CD1c-positive myeloid dendritic cell (primary cell): ENCODE measurements around the gene GUCD1.
"Not testable (repeated sequence)": the region's sequence is repeated elsewhere in the genome, so short reads cannot be mapped to it uniquely, and the experiment has no call there.

ENCODE experiments used
- DNase-seq: peaks from one replicate; pipeline ENCODE4 v3.0.0-alpha.2; 2016; ENCODE audit errors: extremely low spot score

GUCD1 gene

DNA sequence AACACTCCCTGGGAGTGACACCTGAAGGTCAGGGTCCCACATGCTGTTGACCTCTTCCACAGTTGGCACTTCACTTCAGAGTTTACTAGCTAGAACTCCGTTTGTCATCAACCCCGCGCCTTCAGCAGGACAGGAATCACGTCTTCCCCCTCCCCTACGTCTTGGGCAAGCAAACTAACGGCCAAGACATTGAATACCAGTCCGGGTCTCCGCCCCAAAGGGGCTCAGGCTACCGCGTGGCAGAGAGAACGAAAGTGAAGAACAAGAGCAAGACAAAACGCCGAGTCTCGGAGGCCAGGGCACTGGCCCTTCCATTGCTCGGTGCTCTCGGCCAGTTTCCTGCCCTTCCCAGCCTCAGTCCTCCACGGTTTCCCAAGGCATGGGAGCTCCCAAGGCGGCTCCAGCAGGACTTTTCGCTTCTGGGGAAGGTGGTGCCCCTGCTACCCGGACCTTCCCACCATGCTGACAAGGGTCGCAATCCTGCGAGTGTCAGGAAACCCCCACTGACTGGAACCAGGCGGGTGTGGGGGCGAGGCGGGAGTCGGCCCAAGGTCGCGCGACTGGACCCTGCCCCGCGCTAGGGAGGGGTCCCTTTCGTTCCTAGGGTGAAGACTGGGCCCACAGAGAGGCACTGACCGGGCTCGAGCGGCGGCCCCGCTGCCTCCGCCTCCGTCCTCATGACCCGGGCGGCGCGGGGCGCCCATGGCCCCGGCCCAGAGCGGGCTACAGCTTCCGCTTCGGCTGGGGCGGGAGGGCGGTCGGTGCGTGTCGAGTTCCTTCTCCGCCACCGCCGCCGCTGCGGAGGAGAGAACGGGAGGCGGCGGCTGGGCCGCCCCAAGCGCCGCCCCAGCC, at the start of gene GUCD1:
GUCD1 (minus strand) TSS at position 826 of the 852 bp plus-strand sequence; CDS start at position 679, 147 bp downstream.
- peak; percentile 48 for DNase-seq

DNA sequence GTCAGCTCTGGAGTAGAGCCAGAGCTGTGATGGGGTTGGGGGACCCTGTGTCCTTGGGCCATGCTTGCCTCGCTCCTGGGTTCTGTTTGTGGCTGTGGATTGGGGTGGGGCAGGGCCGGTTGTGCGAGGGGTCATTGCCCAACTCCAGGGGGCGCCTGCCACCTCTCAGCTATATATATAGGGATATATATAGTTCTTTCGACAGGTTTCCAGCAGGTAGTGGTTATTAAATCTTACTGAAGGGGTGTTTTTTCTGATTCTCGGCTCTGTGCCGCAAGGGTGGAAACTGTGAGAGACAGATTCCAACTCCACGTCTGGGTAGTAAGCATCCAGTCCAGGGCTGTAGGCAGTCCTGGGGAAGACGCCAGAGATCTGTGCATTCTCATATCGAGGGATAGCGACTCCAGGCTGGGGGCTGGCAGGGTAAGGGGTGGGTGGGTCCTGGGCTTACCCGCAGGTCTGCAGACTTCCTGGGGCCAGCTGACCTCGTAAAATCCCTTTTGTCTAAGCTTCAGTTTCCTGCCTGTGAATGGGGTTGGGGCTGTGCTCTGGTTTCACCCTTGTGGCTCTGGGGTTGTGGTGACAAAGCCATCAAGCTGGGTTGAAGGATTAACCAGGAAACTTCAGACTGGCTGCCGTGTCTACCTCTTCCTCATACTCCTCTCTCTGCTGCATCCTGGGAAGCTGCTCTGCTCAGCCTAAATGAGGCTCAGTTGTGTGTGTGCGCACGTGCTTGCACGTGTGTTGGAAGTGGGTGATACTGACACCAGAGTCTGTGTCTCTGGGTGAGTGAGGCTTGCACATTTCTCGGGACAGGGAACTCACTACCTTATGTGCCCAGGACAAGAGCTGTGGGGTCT, 49.1 kb upstream of the GUCD1 start:
- DNase-seq: not testable (repeated sequence)

DNA sequence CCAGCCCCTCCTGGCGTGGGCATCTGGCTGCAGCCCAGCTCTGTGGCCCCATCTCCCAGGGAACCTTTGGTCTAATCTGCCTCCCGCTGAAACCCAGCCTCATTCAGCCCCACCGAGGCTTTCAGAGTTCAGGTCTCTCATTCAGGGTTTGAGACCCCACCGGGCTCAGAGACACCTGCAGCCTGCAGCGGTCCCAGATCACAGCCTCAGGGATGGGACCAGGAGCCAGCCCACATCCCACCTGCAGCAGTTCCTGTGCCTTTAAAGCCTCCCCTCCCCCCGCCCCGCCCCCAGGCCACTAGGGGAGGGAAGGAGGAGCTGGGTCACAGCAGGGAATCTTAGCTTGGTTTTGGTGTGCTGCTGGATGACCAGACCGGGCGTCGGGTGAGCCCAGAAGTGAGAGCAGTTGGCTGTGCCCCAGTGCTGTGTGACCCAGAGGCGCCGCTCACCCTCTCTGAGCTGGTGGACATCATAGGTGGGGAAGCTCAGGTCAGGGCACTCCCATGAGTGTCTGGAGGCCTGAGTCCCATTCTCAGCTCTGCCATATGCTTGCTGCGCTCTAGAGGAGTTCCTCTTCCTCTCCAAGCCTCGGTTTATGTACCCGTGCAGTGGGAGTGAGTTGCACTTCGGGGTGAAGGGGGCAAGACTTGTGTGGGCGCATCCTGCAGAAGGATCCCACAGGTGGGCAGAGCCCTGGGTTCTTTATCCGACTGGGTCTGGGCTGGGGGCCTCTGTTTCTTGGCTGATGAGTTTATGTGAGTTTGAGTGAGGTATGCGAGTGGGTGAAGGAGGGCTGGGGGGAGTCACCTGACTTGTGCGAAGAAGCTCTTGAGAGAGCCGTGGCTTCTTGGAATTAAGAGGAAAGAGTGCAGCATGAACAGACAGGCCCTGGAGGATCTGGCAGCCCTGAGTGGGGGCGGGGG, 48.2 kb upstream of the GUCD1 start, which contains the start of gene GGT1:
GGT1 (plus strand) TSS at position 347 of the 923 bp plus-strand sequence. CDS start 7,889 bp downstream, outside the sequence.
- not testable (repeated sequence) for DNase-seq

DNA sequence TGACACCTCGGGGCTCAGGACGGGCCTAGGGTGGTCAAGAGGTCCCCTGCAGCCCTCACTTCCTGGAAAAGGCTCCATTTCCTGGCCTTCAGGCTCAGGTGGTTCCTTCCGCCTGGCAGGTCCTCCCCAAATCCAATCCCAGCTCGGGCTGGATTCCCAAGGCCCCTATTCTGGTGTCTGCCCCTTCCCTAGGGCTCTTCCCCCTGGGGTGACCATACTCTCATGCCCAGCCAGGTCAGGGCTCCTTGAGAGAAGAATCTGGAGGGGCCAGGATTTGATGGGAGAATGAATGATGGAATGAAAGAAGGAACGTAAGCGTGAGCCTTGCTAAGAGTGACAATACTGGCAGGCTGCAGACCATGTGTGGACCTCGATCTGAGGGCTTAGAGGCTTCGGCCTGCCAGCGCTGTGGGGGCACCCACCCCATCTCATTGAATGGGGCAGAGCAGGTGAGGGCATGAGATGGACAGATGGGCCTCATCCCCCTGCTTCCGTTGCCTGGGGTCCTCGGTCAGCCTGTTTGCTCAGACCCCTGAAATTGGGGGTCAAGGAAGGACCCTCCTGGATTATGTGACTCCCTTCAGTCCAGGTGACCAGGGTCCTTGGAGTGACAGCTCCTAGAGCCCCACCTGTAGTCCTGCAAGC, 47.3 kb upstream of the GUCD1 start:
- not testable (repeated sequence) for DNase-seq

DNA sequence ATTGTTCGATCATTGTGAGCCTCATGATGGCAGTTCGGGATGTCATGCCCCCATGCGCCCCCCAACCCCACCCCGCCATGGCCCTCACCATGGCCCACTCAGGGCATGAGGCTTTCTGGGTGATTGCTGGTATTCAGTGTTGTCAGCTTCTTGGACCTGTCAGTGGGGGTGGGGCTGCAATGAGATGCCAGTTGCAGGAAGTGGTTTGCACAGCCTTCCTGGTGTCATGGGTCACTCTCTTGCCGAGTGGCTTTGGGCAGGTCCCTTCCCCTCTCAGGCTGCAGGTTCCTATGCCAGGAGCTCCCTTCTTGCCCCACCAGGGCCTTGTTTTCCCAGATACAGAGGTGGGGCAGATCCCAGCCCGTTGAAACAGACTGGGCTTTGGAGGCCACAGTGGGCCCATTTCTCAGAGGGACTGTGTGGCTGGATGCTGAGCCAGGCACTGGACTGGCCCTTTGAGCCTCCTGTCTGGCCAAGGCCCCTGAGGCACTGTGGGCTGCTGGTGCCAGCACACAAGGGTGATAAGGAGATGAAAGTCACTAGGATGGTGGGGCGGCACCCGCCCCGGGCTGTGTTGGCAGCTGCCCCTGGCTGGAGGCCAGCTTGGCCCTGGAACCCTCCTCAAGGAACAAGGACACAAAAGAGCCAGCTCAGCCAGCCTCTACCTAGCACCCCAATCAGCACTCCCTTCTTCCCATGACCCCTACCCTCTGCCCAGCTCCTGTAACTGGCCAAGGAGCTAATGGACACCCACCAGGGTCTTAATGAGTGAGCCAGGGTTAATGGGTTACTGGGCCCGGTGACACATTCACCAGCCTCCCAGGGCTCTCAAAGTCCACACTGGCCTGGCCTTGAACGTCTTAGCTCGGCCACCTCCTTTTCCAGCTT, 46.5 kb upstream of the GUCD1 start:
- DNase-seq: no peak

DNA sequence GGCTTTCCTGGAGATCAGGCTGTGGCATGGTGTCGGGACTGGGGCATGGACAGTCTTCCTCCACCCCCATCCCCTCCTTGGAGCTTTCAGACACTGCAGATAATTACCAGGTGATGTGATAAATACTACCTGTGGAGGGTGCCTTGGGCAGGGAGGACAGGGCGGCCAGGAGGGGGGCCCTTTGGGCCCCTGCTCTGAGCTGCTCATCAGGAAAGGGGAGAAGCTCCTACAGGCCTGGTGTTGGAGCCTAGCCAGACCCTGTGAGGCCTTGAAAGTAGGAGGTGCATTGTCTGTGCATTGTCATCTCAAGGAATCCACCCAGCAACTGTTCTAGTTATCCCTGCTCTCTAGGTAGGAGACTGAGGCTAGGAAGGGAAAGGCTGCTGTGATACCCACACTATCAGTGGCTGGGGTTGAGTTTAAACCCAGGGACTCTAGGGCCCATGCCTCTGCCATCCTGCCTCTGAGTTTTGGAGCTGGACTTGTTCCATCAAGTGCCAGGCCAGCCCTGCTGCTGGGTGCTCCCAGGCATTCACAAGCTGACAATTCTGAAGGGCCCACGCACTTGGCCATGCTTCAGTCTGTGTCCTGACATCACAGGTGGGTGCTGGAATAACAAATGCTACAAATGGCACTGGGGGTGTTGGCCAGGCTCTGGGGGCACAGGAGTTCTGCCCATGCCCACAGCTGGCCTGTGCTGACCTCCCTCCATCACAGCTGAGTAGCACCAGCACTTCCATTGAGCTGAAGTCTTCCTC, 45.2 kb upstream of the GUCD1 start:
- DNase-seq: not testable (repeated sequence)

DNA sequence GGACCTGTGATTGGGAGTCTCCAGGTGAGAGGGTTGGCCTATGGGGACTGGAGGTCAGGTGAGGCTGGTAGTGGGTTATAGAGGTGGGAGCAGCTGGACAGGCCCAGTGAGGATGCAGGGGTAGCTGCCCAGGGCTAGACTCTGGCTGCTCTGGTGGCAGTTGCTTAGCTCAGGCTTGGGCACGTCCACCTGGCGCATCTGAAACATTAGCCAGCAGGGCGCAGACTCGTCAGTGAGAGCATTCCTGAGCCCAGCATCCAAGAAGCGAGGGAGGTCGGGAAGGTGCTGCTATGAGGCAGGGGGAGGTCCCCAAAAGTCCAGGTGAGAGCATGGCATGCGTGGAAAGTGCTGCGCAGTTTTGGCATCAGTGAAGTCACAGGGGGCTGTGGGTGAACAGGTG, 44.6 kb upstream of the GUCD1 start:
- no peak for DNase-seq

DNA sequence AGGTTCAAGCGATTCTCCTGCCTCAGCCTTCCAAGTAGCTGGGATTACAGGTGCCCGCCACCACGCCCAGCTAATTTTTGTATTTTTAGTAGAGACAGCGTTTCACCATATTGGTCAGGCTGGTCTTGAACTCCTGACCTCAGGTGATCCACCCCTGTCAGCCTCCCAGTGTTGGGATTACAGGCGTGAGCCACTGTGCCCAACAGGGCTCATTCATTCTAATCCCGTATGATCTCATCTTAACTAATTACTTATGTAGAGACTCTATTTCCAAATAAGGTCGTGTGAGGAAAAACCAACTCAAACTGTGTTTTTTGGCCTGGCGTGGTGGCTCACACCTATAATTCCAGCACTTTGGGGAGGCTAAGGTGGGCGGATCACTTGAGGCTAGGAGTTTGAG, 42.1 kb upstream of the GUCD1 start:
- DNase-seq: not testable (repeated sequence)

DNA sequence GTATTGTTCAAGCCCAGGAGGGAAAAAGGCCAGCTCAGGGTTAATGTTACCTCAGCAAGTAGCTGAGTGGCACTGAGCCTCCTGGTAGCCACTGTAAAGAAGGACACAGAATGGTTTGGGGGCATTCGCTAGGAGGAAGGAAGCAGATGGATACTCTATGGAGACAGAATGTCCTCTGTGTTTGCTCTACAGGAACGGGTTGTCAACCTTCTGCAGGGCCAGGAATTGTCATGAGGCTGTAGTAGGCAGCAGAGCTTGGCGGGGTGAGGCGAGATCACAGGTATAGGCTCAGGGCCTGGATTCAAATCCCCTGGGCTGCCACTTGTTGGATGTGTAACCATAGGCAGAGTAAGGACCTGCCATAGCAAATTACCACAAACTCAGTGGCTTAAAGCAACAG, 40.9 kb upstream of the GUCD1 start:
- no peak for DNase-seq

DNA sequence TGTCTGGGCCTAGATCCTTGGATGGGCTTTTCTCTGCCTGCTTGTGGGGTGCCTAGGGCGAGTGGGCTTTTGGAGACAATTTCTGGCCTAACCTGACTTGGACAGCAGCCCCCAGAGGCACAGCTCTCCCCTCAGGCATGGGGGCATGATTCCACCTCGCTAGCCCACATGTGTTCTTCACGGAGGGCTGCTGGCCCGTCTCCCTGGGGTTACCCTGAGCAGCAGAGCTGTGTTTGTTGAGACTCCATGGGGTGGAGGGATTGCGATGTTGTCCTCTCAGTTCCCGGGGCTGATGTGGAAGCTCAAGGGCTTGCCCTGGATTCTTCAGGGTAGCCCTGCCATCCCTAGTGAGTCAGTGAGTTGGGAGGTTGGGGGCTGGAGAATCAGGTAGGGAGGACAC, 40.3 kb upstream of the GUCD1 start:
- no peak for DNase-seq

DNA sequence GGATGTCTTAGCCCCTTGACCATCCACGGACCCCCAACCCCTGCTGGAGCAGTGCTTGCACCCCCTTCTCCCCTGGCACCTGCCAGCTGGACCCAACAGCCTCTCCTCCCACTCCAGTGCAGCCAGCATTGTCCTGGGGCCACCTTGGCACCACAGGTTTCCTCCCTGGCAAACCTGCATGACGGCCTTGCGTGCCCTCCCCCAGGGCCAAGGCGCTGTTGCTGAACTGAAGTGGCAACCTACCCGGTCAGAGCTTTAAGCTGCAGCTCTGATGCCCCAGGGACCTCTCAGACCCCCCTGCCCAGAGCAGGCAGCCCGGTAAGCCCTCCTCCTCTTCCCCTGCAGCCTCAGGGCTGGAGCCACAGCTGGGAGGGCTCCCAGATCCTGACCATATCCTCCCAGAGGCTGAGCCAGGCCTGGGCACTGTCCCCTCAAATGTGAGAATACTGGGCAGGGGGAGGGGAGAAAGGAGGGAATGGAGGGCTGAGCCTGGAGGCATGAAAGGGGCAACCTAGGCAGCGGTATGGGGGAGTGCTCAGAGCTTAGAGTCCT, 39.7 kb upstream of the GUCD1 start:
- no peak for DNase-seq

DNA sequence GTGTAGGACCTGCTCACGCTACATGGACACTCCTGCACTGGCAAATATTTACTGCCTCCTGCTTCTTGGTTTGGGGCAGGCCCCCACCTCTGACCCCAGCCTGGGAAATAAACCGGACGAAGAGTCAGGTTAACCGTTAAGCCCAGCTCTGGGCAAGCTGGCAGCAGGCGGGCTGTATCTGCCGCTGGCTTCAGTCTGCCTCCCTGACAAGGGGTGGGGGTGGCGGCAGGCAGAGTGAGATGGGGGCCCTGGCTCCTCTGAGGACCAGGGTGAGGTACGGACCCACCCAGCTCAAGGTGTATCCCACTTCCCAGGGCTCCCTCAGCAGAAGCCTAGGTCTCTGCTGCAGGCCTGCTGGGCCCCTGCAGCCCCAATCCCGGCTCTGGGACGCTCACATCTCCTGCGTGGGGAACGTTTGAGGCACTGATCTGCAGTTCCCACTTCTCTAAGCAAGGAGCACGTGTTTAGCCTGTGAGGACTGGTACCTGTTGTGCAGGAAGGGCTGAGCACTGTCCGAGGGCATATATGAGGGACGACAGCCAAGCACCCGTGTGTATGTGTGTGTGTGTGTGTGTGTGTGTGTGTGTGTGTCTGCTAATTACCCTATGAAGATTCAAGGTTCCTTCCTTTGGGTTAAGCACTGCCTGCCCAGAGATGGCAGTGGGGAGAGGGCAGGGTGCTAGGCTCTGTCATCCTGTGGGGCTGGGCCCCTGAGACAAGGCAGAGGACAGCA, 39.1 kb upstream of the GUCD1 start:
- no peak for DNase-seq

DNA sequence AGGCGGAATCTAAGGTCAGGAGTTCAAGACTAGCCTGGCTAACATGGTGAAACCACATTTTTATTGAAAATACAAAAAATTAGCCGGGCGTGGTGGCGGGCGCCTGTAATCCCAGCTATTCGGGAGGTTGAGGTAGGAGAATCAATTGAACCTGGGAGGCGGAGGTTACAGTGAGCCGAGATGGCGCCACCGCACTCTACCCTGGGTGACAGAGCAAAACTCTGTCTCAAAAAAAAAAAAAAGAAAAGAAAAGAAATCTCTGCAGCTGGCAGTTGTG, 38.6 kb upstream of the GUCD1 start:
- DNase-seq: not testable (repeated sequence)

DNA sequence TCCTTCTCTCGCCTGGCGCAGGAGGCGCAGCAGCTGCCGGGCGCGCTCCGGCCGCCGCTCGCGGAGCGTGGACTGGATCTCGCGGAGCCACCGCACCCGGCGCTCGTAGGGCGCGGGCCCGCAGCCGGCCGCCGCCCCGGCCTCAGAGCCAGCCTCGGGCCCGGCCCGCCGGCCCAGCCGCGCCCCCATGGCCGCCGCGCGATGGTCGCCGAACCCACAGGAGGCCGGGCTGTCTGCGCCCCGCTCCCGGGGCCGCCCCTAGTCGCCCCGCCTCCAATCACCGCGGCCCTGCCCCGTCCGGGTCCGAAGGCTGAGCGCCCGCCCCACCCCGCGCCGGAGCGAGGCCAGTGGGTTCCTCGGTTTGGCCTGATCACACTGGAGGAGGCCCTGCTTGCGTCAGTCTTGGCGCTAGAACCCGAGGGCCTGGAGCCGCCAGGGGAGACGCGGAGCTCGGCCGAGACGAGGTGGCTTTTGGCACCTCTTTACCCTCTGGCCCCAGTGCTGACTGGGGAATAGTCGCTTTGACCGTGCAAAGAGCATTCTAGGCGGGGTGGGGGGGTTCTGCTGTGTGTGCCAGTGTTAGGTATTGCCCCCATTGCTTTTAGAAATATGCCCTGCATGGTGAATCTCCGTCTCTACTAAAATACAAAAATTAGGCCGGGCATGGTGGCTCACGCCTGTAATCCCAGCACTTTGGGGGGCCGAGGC, 38.1 kb upstream of the GUCD1 start, which contains the start of gene LRRC75B:
LRRC75B (minus strand) TSS at position 223 of the 708 bp plus-strand sequence; CDS start at position 189, 34 bp downstream.
- DNase-seq: peak; percentile 67

DNA sequence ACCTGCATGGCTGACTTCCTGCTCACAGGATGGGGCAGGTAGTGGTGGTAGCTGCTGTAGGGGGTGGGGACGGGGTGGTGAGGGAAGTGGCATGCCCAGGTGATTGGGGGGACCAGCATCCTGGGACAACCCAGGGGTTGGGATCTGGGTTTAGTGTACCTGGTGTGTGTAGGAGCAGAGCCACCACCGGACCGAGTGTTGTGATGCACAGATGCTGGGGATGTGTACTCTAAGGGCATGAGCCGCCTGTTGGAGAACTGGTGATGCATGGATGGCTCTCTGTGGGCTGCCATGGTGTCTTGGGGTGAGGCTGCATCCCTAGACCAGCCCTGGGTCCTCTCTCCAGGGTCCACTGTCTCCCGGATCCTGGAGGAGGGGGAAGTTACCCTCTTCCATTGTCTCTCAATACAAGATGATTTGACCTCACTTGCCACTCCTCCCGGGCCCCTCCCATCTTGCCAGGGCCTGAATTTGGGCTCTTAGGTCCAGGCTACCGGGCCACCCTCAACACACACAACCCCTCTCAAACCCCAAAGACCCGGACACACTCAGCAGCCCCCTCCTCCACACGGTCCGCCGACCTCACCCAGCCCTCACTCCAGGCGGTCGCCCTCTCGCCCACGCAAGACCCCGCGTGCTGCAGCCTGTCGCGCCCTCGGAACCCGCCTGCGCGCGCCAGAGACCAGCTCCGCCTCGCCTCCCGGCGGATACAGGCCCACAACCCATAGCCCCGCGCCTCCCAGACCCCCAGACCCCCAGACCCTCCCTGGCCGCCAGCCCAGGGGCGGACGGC, 37.3 kb upstream of the GUCD1 start:
- peak; percentile 1 for DNase-seq

DNA sequence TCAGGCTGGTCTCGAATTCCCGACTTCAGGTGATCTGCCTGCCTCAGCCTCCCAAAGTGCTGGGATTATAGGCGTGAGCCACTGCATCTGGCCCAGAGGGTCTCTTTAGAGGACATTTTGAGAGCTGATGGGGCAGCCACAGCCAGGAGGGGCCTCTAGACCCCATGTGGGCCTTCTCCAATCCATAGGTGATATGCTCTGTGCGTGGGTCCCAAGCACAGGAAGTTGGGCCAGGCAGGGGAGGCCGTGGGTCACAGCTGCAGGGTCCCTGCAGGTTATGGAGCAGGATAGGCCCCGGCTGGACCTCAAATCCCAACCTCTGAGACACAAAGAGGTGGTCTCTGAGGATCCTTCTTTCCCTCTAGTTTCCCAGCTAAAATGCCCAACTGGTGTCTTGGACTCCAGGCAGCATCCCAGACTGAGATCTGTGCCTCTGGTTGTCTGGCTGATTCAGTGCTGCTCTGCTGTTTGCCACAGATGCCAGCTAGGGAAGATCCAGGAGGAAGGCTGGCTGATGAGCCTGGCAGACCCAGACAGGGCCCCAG, 36.4 kb upstream of the GUCD1 start:
- no peak for DNase-seq
